HEK293T (cell line): ENCODE results near the gene EFCAB13.

Experiments used
- BHLHE40 ChIP-seq: fragments of 450-650 bp; IDR thresholded peaks from 2 replicates; pipeline ENCODE4 v1.6.1; 2016; ENCODE audit warnings: mild to moderate bottlenecking, moderate library complexity, borderline replicate concordance
- ELF4 ChIP-seq: fragments of 450-650 bp; IDR thresholded peaks from 2 replicates; pipeline ENCODE4 v1.6.1; 2017; ENCODE audit warnings: antibody characterized with exemption
- FOXA1 ChIP-seq: fragments of 450-650 bp; IDR thresholded peaks from 2 replicates; pipeline ENCODE4 v1.6.1; 2016; ENCODE audit warnings: mild to moderate bottlenecking
- FOXK2 ChIP-seq: fragments of 450-650 bp; IDR thresholded peaks from 2 replicates; pipeline ENCODE4 v1.6.1; 2016; ENCODE audit warnings: mild to moderate bottlenecking
- FOXM1 ChIP-seq: fragments of 450-650 bp; IDR thresholded peaks from 2 replicates; pipeline ENCODE4 v1.6.1; 2017; ENCODE audit warnings: mild to moderate bottlenecking, borderline replicate concordance
- HDGF ChIP-seq: fragments of 450-650 bp; IDR thresholded peaks from 2 replicates; pipeline ENCODE4 v1.6.1; 2017; ENCODE audit warnings: antibody characterized with exemption, borderline replicate concordance
- LEF1 ChIP-seq: fragments of 450-650 bp; IDR thresholded peaks from 2 replicates; pipeline ENCODE4 v1.6.1; 2017; ENCODE audit warnings: mild to moderate bottlenecking, borderline replicate concordance
- SP1 ChIP-seq: fragments of 450-650 bp; IDR thresholded peaks from 2 replicates; pipeline ENCODE4 v1.6.1; 2017
- SUZ12 ChIP-seq: fragments of 450-650 bp; IDR thresholded peaks from 2 replicates; pipeline ENCODE4 v1.6.1; 2016; ENCODE audit warnings: mild to moderate bottlenecking
- TARDBP ChIP-seq: fragments of 450-650 bp; IDR thresholded peaks from 2 replicates; pipeline ENCODE4 v1.6.1; 2016
- ZNF384 ChIP-seq: fragments of 450-650 bp; IDR thresholded peaks from 2 replicates; pipeline ENCODE4 v1.6.1; 2016
- TF ChIP-seq, protein P1 (sequence below): fragments of 450-650 bp; IDR thresholded peaks from 2 replicates; pipeline ENCODE4 v1.6.1; 2016

DNA sequence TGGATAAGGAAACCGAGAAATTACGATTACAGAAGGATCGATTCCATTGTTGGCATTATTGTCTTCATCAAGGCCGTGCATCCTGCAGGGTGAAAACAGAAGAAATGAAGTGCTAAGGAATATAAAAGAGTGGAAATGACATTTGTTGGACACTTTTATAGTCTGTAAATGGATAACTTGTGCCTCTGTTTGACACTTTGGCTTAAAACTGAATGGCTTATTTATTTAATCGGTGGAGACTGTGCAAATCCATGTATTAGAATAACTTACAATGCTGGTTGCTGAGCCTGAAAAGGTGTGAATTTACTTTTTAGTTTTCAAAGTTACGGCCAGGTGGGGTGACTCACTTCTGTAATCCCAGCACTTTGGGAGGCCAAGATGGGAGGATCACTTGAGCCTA is 38.8 kb upstream of the EFCAB13 start:
- TF ChIP-seq BHLHE40: no peak
- no peak for TF ChIP-seq FOXM1
- TF ChIP-seq ELF4: no peak
- no peak for TF ChIP-seq TARDBP
- TF ChIP-seq LEF1: no peak
- TF ChIP-seq, protein P1, sequence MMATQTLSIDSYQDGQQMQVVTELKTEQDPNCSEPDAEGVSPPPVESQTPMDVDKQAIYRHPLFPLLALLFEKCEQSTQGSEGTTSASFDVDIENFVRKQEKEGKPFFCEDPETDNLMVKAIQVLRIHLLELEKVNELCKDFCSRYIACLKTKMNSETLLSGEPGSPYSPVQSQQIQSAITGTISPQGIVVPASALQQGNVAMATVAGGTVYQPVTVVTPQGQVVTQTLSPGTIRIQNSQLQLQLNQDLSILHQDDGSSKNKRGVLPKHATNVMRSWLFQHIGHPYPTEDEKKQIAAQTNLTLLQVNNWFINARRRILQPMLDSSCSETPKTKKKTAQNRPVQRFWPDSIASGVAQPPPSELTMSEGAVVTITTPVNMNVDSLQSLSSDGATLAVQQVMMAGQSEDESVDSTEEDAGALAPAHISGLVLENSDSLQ: no peak
- no peak for TF ChIP-seq ZNF384
- TF ChIP-seq SUZ12: no peak
- no peak for TF ChIP-seq SP1
- no peak for TF ChIP-seq HDGF
- TF ChIP-seq FOXA1: no peak
- no peak for TF ChIP-seq FOXK2
